Ovary (tissue), 3 donors: ENCODE results near the gene HMX2.

ENCODE experiments used
- CTCF ChIP-seq, 3 donors: fragments of 450-650 bp in 2 of 3; fragments of 200-600 bp in 1 of 3; IDR thresholded peaks; one replicate each; pipeline versions ENCODE4 v1.5.1 to v1.8.0; 2016 to 2022; ENCODE audit warnings: antibody characterized with exemption in 3 of 3, mild to moderate bottlenecking in 1 of 3
- POLR2A ChIP-seq: fragments of 450-650 bp; IDR thresholded peaks from one replicate; pipeline ENCODE4 v1.6.1; 2017; ENCODE audit warnings: antibody characterized with exemption, mild to moderate bottlenecking, moderate library complexity
- donor health status: DM: no; HTN: no; CAD: no.

GRCh38 chr10:123100030-123100762 is 47.7 kb upstream of the HMX2 start:
- TF ChIP-seq CTCF (IDR thresholded peaks at IDR 0.05): no peak
- no peak for TF ChIP-seq POLR2A
